GM18508 (cell line): ENCODE results near the gene CHRND.
"Not testable (repeated sequence)": the region's sequence is repeated elsewhere in the genome, so short reads cannot be mapped to it uniquely, and the experiment has no call there.

Experiments used
- ATAC-seq: cut with Tn5 transposase; IDR thresholded peaks from one replicate; pipeline ENCODE4 v1.9.1; 2021; ENCODE audit warnings: moderate number of reproducible peaks; ENCODE audit not compliant: insufficient read depth, unreplicated experiment

CHRND gene

DNA sequence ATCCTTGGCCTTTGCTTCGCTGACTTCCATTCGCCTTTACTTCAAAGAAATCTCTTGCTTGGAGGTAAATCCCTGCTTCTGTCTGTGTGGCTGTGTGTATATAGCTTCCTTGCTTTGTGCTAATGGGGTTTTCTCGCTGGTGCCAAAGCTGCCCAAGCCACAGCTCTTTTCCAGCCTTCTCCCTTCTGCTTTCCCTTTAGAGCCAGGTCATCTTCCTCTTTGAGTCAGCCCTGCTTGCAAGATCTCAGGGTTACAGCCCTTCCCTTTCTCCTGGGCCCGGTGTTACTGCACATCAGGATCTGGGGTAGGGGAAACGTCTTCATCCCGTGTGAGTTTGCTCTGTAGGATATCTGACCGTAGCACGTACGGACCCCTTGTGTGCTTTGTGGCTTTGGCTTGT, 43.6 kb downstream of the CHRND start:
- ATAC-seq, result no peak

DNA sequence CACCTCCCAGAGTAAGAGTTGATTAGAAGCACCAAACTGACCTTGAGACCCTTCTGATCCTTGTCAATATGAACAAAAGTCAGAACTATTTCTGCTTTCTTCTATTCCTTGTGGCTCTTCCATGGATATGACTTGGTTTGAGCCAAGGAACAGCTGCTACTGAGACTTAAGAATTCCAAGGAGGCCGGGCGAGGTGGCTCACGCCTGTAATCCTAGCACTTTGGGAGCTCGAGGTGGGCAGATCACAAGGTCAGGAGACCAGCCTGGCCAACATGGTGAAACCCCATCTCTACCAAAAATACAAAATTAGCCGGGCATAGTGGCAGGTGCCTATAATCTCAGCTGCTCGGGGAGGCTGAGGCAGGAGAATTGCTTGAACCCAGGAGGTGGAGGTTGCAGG, 44.5 kb downstream of the CHRND start:
- ATAC-seq, result not testable (repeated sequence)

DNA sequence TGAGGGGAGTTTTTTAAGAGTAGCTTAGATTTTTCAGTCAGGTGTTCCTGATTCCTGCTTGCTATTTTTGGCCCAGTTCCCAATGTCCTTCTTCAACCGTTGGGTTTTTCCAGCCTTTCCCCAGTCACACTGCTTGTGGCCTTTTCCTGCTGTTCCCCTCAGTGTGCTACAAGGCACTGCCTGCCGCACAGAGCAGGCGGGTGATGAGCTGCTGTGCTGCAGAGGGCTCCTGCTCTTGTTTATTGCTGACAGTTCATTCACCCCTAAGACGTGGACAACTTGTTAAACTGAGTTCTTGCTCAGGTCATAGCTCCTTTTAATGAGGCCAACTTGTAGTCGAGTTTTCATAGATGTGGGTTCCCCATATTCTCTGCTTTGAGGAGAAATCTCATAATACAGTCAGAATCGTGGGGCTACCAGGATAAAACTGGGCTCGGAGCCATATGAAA, 45.1 kb downstream of the CHRND start:
- no peak for ATAC-seq

DNA sequence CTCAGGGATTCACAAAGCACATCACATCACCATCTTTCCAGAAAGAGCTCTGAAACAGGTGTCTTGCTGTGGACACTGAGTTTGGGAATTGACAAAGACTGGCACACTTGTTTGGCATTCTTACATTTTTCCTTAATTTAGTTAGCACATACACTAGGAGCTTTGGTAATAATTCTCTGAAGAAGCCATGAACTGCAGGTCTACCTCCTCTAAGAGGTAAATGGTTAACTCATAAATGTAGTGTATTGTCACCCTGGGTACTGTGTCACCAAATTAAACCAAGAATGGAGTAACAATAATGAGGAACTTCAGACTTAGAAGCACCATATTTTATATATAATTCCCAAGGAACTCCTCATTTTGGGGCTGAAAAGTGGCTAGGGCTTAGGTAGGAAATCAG, 47.1 kb downstream of the CHRND start:
- no peak for ATAC-seq

DNA sequence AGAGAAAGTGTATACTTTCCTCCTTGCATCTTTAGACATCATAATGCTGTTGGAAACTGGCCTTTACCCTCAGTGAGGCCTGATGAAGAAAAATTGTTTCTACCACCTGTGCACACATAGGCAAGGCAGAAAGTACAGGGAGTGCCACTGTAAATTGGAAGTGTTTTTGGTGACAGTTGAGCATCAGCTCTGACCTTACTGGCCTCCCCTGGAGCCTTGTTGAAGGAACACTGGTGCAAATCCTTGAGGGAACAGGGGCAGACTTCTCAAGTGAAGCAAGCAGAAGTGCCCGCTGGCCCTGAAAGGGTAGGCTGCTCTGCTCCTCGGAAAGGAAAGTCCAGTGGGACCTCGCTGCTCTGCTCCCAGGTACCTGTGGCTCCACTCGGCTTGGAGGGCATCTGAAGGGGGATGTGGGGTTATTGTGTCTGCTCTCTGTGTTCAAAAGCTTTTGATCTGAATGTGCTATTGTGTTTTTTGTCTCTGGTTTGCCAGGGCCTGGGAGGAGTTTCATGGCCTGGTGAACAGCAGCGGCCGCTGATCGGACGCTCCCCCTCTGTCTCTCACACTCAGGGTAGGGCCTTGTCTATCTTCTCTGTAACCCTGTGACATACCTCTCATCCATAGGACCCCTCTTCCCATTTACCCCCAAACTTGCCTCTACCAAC, 47.9 kb downstream of the CHRND start:
- ATAC-seq, result no peak

DNA sequence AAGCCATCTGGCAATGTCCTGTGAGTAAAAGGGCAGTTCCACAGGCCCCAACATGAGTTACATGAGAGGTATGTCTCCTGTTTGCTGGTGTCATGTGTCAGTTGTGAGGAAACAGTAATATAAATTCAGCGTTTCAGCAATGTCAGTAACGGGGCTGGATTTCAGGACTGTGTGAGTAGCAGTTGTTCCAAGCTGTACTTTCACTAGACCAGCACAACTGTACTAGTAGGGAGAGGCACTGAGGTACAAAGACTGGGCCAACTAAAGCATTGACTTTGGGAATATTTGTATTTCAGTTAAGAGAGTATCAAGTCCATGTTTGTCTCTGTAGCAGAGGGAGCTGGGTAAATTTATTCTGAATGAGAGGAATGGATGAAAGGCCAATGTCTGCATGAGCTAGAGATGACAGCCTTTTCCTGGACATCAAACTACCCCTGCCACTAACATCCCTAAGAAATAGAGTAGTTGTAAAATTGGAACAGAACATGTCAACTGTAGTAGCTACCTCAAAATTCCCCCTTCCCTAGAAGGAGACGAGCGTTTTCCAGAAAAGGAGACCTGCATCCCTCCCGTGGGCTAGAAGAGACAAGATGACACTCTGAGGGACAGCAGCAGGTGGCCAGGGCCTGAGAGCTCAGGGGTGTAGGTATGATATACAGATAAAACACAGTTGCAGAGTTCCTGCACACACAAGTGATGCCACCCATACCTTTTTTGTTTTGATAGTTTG, 48.9 kb downstream of the CHRND start:
- no peak for ATAC-seq

DNA sequence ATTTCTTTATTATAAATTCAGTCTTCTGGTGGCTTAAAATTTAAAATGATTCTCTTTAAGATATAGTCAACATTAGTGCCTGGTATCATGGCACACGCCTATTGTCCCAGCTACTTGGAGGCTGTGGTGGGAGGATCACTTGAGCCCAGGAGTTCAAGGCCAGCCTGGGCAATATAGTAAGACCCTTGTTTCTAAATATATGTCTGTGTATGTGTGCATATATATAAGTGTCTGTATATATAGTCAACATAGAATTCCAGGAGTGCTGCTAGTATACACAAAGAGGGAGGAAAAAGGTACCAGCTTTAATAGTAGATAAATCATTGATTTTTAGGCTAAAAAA, 49.4 kb downstream of the CHRND start:
- no peak for ATAC-seq

DNA sequence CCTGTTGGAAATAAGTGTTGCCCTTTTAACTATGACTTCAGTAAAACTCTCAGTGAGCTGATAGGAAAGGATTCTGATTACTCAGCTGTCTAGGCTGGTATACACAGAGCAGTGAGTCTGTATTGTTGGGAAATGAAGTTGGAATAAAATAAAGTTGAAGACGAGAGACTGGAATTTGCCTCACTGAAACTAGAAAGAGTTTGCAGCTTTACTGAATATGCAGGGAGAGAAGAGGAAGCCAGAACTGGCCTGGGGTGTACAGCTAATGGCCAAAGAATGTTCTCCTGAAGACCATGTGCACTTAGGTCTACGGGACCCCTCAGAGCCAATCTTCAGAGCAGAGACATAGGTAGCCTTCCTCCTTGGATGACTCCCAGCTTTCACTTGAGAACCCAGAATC, 51.0 kb downstream of the CHRND start:
- ATAC-seq, result no peak

DNA sequence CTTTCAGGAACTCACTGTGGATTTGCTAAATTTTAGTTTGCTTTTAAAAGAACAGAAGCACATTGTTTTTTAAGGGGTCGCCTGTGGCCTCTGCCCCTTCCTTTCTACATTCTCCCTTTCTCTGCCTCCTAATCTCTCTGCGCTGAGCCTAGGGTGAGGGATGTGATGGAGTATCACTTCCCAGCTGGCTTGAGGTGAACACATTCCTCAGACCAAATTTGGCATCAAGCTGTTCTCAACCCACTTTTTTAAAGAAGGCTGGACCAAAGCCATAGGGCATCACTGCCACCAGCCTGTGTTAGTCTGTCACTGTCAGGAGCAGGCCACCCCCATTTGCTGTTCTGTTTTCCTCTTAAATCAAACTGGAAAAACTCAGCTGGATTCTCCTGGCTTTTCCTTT, 51.9 kb downstream of the CHRND start:
- no peak for ATAC-seq

DNA sequence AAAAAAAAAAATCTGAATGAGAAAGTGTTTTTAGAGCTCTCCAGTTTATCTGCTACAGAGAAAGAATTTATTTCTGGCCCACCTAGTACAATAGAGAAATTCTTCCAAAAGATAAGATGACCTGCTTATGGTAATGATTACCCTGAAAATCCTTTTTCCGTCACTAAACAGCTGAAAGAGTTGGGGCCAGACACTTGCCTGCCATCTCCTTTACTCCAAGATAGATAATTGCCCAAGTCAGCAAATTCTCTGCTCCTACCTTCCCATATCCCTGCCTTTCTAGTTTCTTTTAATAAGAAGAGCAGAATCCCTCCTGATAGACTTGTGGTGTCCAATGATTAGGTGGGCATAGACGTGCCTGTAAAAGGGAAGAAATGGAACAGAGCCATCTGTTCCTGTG, 52.7 kb downstream of the CHRND start:
- no peak for ATAC-seq

DNA sequence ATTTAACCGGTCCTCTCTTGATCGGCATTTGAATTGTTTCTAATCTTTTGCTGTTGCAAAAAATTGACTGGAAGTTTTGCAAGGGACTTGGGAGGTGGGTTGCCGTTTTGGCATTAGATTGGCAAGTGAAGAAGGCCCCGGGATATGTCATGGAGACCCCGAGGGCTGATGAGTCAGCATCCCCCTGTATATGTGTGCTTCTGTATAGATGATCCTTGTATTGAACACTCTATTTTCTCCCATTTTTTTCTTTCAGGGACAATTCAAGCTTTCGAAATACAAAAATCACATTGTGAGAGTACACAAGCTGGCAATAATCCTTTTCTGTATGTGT, 54.7 kb downstream of the CHRND start:
- no peak for ATAC-seq

DNA sequence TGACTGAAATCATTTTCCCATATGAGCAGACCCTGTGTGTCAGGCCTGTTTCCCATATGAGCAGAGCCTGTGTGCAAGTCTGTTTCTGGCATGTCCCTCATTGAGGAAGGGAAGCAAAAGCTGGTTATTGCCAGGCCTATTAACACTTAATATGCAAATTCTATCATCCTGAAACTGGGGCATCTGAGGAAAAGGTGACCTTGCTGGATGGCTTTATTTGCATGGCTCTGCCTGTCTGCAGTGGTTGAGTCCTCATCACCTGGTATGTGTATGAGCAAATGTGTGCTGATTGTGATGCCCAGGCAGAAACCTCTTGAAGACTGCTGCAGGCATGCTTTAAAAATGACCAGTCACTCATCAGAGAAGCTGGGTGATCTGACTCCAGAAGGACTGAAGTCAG, 55.8 kb downstream of the CHRND start:
- no peak for ATAC-seq

DNA sequence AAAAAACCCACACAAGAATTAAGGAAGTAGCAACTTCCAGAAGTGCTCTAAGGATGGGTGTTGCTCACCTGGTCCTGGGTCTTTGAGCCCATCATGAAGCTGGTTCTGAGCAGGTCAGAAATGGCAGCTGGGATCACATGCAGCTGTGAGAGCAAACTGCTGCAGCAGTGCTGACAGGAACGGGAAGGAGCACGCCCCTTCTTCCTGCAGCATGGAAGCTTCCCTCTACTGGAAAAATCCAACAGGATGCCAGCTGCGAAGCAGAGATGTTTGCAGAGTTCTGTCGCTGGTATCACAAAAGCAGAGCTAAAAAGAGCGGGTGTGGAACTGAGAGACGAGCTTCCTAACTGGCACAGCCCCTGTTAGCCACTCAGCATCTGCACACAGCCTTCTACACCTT, 58.3 kb downstream of the CHRND start:
- no peak for ATAC-seq
